Gastrocnemius medialis (tissue), 4 donors: ENCODE data around the gene ZDHHC11.

ENCODE experiments used
- CTCF ChIP-seq, 5 experiments: fragments of 450-650 bp in 3 of 5; fragments of 200-600 bp in 2 of 5; sonication (generic) in 2 of 5; IDR thresholded peaks in 4 of 5; conservative IDR thresholded peaks in 1 of 5; 1 replicate in 4 of 5; 2 replicates in 1 of 5; pipeline ENCODE4 v1.5.1; 2016 to 2019; ENCODE audit warnings: antibody characterized with exemption in 5 of 5, mild to moderate bottlenecking in 3 of 5, moderate library complexity in 3 of 5
- POLR2A ChIP-seq, 2 donors: fragments of 450-650 bp; IDR thresholded peaks; one replicate each; pipeline ENCODE4 v1.6.1; 2017; ENCODE audit warnings: antibody characterized with exemption in 2 of 2, mild to moderate bottlenecking in 2 of 2, moderate library complexity in 2 of 2

- TF ChIP-seq CTCF (IDR thresholded peaks at IDR 0.05 in 4 of 5, conservative IDR thresholded peaks at IDR 0.05 in 1 of 5) = no peak
- TF ChIP-seq POLR2A (IDR thresholded peaks at IDR 0.05) = no peak
Measured at GRCh38 chr5:850511-851006, at the start of gene ZDHHC11.
